SU-DHL-6 (cell line): ENCODE measurements around the gene PLCH1.

ENCODE experiments used
- CTCF ChIP-seq: fragments of 200-600 bp; sonication (generic); IDR thresholded peaks from one replicate; pipeline ENCODE4 v1.5.1; 2017; ENCODE audit warnings: antibody characterized with exemption, mild to moderate bottlenecking, low read length, moderate library complexity; ENCODE audit not compliant: insufficient read depth, poor library complexity, severe bottlenecking
- EZH2phosphoT487 ChIP-seq: fragments of 200-600 bp; sonication (generic), shearing (Covaris generic); conservative IDR thresholded peaks from 2 replicates; pipeline ENCODE4 v1.6.1; 2018; ENCODE audit warnings: mild to moderate bottlenecking, antibody characterized with exemption, low read length, moderate library complexity, mixed read lengths

GRCh38 chr3:155504682-155505081 lies 240.2 kb downstream of the PLCH1 start:
- TF ChIP-seq CTCF (no peak), EZH2phosphoT487 (no peak)
